K562 (cell line): ENCODE measurements around the gene UBE2E1. TPM values are rescaled to one million over a fixed set of nuclear protein-coding genes. Genes with fewer than 3 reads are reported as not detected.

Experiments used
- ATAC-seq: fragments of 200-7000 bp; cut with Tn5 transposase; 3 replicates; pipeline ENCODE4 v1.9.1; 2020; ENCODE audit warnings: moderate library complexity
- BruUV-seq: library from RNA; stranded (reverse); fragments of 400-500 nt; replicated peaks from 2 replicates; lab custom pipeline; 2021; lab: Mats Ljungman, UMichigan
- CTCF ChIA-PET: fragments of 300-600 bp; formaldehyde crosslinking; extraction: SDS; loops from one replicate; lab custom pipeline; 2021; ENCODE audit warnings: low intra/inter-chr PET ratio; lab: Yijun Ruan, JAX
- POLR2A ChIA-PET: fragments of 300-600, 350-650 bp; sonication (Branson Sonifier 250); formaldehyde crosslinking; extraction: SDS; loops from one replicate; lab custom pipeline; 2021; ENCODE audit warnings: antibody characterized with exemption, inconsistent platforms; lab: Yijun Ruan, JAX
- DNase-seq, 4 experiments: peaks; one replicate each; pipeline versions ENCODE4 v3.0.0 to v3.0.0-alpha.2; 2011 to 2018; ENCODE audit warnings: low spot score in 3 of 4, mixed read lengths in 3 of 4; ENCODE audit errors: extremely low read depth in 1 of 4
- FAIRE-seq: peaks from 2 replicates; lab custom pipeline; 2011; peaks lifted over from hg19 to GRCh38; lab: Jason Lieb, UNC
- H2AFZ ChIP-seq: 2 replicates; pipeline ENCODE4 v1.6.0; 2011; ENCODE audit warnings: low read depth, low read length, control low read depth, inconsistent platforms
- H3K27ac ChIP-seq: fragments of 200-600 bp; 3 replicates; pipeline ENCODE4 v1.8.0; 2011; ENCODE audit warnings: low read depth, mild to moderate bottlenecking, control low read depth, inconsistent platforms, low read length, moderate library complexity, mixed read lengths; ENCODE audit errors: extremely low read depth
- H3K27me3 ChIP-seq, 2 experiments: fragments of 300-600 bp in 1 of 2; 2 replicates in 1 of 2; 3 replicates in 1 of 2; pipeline versions ENCODE4 v1.6.0 to v1.8.0; 2011; ENCODE audit warnings: inconsistent platforms in 2 of 2, low read length in 2 of 2, mild to moderate bottlenecking in 1 of 2, mixed read lengths in 1 of 2, moderate library complexity in 1 of 2; ENCODE audit not compliant: control insufficient read depth in 2 of 2, insufficient read depth in 2 of 2
- H3K36me3 ChIP-seq: fragments of 300-600 bp; 3 replicates; pipeline ENCODE4 v1.8.0; 2011; ENCODE audit warnings: mild to moderate bottlenecking, low read length, inconsistent platforms; ENCODE audit not compliant: control insufficient read depth, insufficient read depth
- H3K4me1 ChIP-seq, 2 experiments: fragments of 200-600 bp in 1 of 2; replicated peaks in 1 of 2; 2 replicates in 1 of 2; 3 replicates in 1 of 2; pipeline versions ENCODE4 v1.5.1 to v1.8.0; 2011; ENCODE audit warnings: inconsistent platforms in 2 of 2, low read length in 2 of 2, mild to moderate bottlenecking in 1 of 2, mixed read lengths in 1 of 2, moderate library complexity in 1 of 2; ENCODE audit not compliant: control insufficient read depth in 2 of 2, insufficient read depth in 2 of 2
- H3K4me2 ChIP-seq: 2 replicates; pipeline ENCODE4 v1.6.1; 2011; ENCODE audit warnings: low read length, control low read depth, inconsistent platforms, mixed read lengths; ENCODE audit not compliant: insufficient read depth
- H3K4me3 ChIP-seq: fragments of 200-600 bp; sonication (generic), shearing (Covaris generic); 2 replicates; pipeline ENCODE4 v1.5.1; 2016; ENCODE audit warnings: control low read depth, inconsistent platforms
- H3K79me2 ChIP-seq: fragments of 200-600 bp; 3 replicates; pipeline ENCODE4 v1.8.0; 2011; ENCODE audit warnings: low read length, inconsistent platforms; ENCODE audit not compliant: control insufficient read depth, insufficient read depth
- H3K9ac ChIP-seq, 2 experiments: 2 replicates each; pipeline versions ENCODE4 v1.6.0 to v1.6.1; 2011; ENCODE audit warnings: low read depth in 2 of 2, low read length in 2 of 2, control low read depth in 1 of 2, inconsistent platforms in 1 of 2, mild to moderate bottlenecking in 1 of 2, mixed read lengths in 1 of 2; ENCODE audit not compliant: insufficient read depth in 1 of 2
- H3K9me1 ChIP-seq: one replicate; pipeline ENCODE4 v1.6.0; 2011; ENCODE audit warnings: inconsistent platforms, mild to moderate bottlenecking, low read length, moderate library complexity; ENCODE audit not compliant: control insufficient read depth, insufficient read depth
- H3K9me3 ChIP-seq: replicated peaks from 2 replicates; pipeline ENCODE4 v1.5.1; 2011; ENCODE audit warnings: low read depth, low read length, inconsistent platforms; ENCODE audit not compliant: control insufficient read depth, insufficient read depth
- H4K20me1 ChIP-seq: replicated peaks from 2 replicates; pipeline ENCODE4 v1.6.1; 2011; ENCODE audit warnings: low read length, inconsistent platforms, mixed read lengths; ENCODE audit not compliant: control insufficient read depth, insufficient read depth
- GABPB2 ChIP-seq: fragments of 250-450 bp; sonication (Bioruptor Pico); conservative IDR thresholded peaks from 2 replicates; pipeline ENCODE4 v1.5.1; 2021; ENCODE audit warnings: mild to moderate bottlenecking
- MAFG ChIP-seq: fragments of 450-650 bp; conservative IDR thresholded peaks from 2 replicates; pipeline ENCODE4 v1.6.1; 2016; ENCODE audit warnings: missing genetic modification characterization, missing compliant biosample characterization
- TCF15 ChIP-seq: fragments of 250-450 bp; sonication (Bioruptor Pico); IDR thresholded peaks from 2 replicates; pipeline ENCODE4 v1.8.0; 2022; ENCODE audit warnings: moderate library complexity, mild to moderate bottlenecking, inconsistent platforms
- WGBS: fragments of 100-300 bp; shearing (Covaris generic); methylation state at CpG from one replicate; pipeline ENCODE4 v1.1.6; 2016; ENCODE audit warnings: low coverage, mixed read lengths; ENCODE audit not compliant: insufficient coverage; ENCODE audit errors: missing lambda C conversion rate; 5-methylcytosine and 5-hydroxymethylcytosine counted together
- in situ Hi-C: fragments of 300-500 bp; cut with MboI; formaldehyde crosslinking; loops from 4 replicates; pipeline ENCODE4 v1.15.0; 2018; ENCODE audit warnings: inconsistent platforms, mixed read lengths
- intact Hi-C: fragments of 100-400 bp; cut with micrococcal nuclease; formaldehyde crosslinking; loops from 2 replicates; pipeline ENCODE4 v1.14.2; 2022
- polyA plus RNA-seq, 8 experiments: library from polyadenylated mRNA; depleted of rRNA in 4 of 8; stranded (reverse) in 5 of 8; unstranded in 3 of 8; fragments of >200 nt; fragmentation: Nextera tagmentation in 2 of 8; fragmentation: Illumina TruSeq in 1 of 8; extraction: Ambion mirVana in 2 of 8; extraction: Trizol in 1 of 8; gene quantifications; 2 replicates each; pipeline versions ENCODE4 v1.2.1 to v1.2.3, GENCODE V29; 2011 to 2014; ENCODE audit warnings: inconsistent platforms in 1 of 8, missing spikeins in 1 of 8
- total RNA-seq, 7 experiments: library from RNA; depleted of rRNA in 6 of 7; stranded (reverse); fragments of >200 nt in 6 of 7; fragmentation: Illumina TruSeq in 2 of 7; extraction: Trizol in 2 of 7; gene quantifications; 2 replicates each; pipeline versions ENCODE4 v1.2.1 to v1.2.3, GENCODE V29; 2011 to 2021; ENCODE audit warnings: low replicate concordance in 1 of 7
- TF ChIP-seq, protein P1 (sequence below): fragments of 450-650 bp; formaldehyde crosslinking; IDR thresholded peaks from 2 replicates; pipeline ENCODE4 v1.4.0; 2020; ENCODE audit warnings: mild to moderate bottlenecking
- TF ChIP-seq, protein P2 (sequence below), 2 experiments: fragments of 450-650 bp in 1 of 2; sonication (generic) in 1 of 2; formaldehyde crosslinking in 1 of 2; IDR thresholded peaks; 2 replicates each; pipeline versions ENCODE4 v1.7.1 to v1.9.0; 2016 to 2022; ENCODE audit warnings: inconsistent platforms in 1 of 2, mild to moderate bottlenecking in 1 of 2, missing genetic modification reagents in 1 of 2
- TF ChIP-seq, protein P3 (sequence below): fragments of 250-450 bp; sonication (Bioruptor Pico); IDR thresholded peaks from 2 replicates; pipeline ENCODE4 v1.4.0; 2020; ENCODE audit warnings: mild to moderate bottlenecking

Gene UBE2E1
- total and polyA plus RNA-seq, 9 of the 15 experiments (the other 6 are each of a cell fraction or from before 2014, with no cell fraction given), result 54.4 to 294 (median 165) TPM

GRCh38 chr3:23762214-23762613, 43.5 kb upstream of the UBE2E1 start (continued):
- TF ChIP-seq GABPB2 (CRISPR knock-in tag) (no peak), TCF15 (CRISPR knock-in tag) (no peak), MAFG (tag) (no peak)
- TF ChIP-seq, protein P1, sequence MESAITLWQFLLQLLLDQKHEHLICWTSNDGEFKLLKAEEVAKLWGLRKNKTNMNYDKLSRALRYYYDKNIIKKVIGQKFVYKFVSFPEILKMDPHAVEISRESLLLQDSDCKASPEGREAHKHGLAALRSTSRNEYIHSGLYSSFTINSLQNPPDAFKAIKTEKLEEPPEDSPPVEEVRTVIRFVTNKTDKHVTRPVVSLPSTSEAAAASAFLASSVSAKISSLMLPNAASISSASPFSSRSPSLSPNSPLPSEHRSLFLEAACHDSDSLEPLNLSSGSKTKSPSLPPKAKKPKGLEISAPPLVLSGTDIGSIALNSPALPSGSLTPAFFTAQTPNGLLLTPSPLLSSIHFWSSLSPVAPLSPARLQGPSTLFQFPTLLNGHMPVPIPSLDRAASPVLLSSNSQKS (CRISPR knock-in tag), result no peak

DNA sequence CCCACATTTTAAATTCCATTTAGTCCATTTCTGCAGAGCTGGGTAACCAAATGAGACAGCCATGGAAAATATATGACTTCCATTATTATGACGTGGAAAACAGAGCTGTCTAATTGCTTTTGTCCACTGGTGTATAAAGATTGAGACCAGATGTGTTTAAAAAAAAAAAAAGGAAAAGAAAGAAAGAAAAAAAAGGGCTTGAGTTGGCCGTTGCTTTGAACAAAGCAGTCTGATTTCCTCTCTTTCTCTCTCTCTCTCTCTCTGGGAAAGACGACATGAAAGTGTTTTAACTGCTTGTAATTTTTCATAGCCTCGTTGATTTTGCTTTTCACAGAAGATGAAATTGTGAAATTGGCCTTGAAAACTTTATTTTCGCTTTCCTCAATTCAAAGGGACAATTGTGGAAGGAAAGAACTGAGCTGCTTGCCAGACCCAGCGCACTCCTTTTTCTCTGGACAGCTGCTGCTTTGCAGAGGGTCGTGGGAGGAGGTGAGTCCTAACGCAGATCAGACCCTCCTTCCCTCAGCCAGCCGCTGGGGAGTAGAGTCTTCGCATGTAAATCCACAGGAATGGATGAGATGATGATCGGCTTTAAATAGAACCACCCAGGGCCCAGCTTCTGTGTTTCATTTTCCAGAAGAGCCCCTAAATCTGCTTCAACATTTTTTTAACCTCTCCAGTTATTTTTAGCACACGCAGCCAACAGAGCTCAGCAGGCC, 42.8 kb upstream of the UBE2E1 start:
- intact Hi-C loops (no loop called here), in situ Hi-C loops (no loop called here)
- no TSS peak for BruUV-seq
- Histone ChIP-seq H3K36me3 (no peaks in the 10 kb centered on the region), H3K4me2 (no peak overlapping the region), H3K9ac (no peak overlapping the region), H3K27ac (no peak overlapping the region), H3K4me3 (no peak overlapping the region), H3K79me2 (no peaks in the 10 kb centered on the region), H3K9me1 (no peaks in the 10 kb centered on the region), H3K27me3 (peaks cover 23 to 40% of the 10 kb centered on the region in 2 experiments), H3K4me1 (no peaks in the 10 kb centered on the region), H3K9me3 (no peaks in the 10 kb centered on the region), H4K20me1 (no peaks in the 10 kb centered on the region), H2AFZ (no peak overlapping the region)
- ChIA-PET POLR2A (no interaction called here), CTCF (no interaction called here)
- FAIRE-seq (no peak), ATAC-seq (no peak), DNase-seq (no peak)
- WGBS, result 2% methylated on average over 12 of the region's 12 CpGs
- TF ChIP-seq, protein P2, sequence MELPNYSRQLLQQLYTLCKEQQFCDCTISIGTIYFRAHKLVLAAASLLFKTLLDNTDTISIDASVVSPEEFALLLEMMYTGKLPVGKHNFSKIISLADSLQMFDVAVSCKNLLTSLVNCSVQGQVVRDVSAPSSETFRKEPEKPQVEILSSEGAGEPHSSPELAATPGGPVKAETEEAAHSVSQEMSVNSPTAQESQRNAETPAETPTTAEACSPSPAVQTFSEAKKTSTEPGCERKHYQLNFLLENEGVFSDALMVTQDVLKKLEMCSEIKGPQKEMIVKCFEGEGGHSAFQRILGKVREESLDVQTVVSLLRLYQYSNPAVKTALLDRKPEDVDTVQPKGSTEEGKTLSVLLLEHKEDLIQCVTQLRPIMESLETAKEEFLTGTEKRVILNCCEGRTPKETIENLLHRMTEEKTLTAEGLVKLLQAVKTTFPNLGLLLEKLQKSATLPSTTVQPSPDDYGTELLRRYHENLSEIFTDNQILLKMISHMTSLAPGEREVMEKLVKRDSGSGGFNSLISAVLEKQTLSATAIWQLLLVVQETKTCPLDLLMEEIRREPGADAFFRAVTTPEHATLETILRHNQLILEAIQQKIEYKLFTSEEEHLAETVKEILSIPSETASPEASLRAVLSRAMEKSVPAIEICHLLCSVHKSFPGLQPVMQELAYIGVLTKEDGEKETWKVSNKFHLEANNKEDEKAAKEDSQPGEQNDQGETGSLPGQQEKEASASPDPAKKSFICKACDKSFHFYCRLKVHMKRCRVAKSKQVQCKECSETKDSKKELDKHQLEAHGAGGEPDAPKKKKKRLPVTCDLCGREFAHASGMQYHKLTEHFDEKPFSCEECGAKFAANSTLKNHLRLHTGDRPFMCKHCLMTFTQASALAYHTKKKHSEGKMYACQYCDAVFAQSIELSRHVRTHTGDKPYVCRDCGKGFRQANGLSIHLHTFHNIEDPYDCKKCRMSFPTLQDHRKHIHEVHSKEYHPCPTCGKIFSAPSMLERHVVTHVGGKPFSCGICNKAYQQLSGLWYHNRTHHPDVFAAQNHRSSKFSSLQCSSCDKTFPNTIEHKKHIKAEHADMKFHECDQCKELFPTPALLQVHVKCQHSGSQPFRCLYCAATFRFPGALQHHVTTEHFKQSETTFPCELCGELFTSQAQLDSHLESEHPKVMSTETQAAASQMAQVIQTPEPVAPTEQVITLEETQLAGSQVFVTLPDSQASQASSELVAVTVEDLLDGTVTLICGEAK (IDR thresholded peaks at IDR 0.05), result 0 out of 2 replicates have a peak, but pooled peaks have one; percentile 45
- TF ChIP-seq, protein P2 (CRISPR knock-in tag; IDR thresholded peaks at IDR 0.05), result 0 out of 2 replicates have a peak, but pooled peaks have one; percentile 18
- TF ChIP-seq, protein P3, sequence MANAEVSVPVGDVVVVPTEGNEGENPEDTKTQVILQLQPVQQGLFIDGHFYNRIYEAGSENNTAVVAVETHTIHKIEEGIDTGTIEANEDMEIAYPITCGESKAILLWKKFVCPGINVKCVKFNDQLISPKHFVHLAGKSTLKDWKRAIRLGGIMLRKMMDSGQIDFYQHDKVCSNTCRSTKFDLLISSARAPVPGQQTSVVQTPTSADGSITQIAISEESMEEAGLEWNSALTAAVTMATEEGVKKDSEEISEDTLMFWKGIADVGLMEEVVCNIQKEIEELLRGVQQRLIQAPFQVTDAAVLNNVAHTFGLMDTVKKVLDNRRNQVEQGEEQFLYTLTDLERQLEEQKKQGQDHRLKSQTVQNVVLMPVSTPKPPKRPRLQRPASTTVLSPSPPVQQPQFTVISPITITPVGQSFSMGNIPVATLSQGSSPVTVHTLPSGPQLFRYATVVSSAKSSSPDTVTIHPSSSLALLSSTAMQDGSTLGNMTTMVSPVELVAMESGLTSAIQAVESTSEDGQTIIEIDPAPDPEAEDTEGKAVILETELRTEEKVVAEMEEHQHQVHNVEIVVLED (CRISPR knock-in tag), result no peak
